Neutrophil (primary cell): ENCODE results near the gene POFUT1.
"Not testable (repeated sequence)": the region's sequence is repeated elsewhere in the genome, so short reads cannot be mapped to it uniquely, and the experiment has no call there.

ENCODE experiments used
- H3K27ac ChIP-seq: fragments of 200-600 bp; sonication (generic); 2 replicates; pipeline ENCODE4 v1.5.1; 2016; ENCODE audit warnings: mild to moderate bottlenecking, moderate library complexity
- H3K27me3 ChIP-seq: fragments of 200-600 bp; sonication (generic); 2 replicates; pipeline ENCODE4 v1.6.0; 2016; ENCODE audit warnings: mild to moderate bottlenecking
- H3K36me3 ChIP-seq: fragments of 200-600 bp; sonication (generic); 2 replicates; pipeline ENCODE4 v1.5.1; 2017
- H3K4me1 ChIP-seq, 2 experiments: fragments of 200-600 bp in 1 of 2; sonication (generic) in 1 of 2; 1 replicate in 1 of 2; 2 replicates in 1 of 2; pipeline versions ENCODE4 v1.5.1 to v1.6.1; 2013 to 2016; ENCODE audit warnings: low read depth in 1 of 2, low read length in 1 of 2, mild to moderate bottlenecking in 1 of 2, moderate library complexity in 1 of 2; ENCODE audit not compliant: control insufficient read depth in 1 of 2, insufficient read depth in 1 of 2
- H3K4me3 ChIP-seq, 2 experiments: fragments of 200-600 bp in 1 of 2; sonication (generic) in 1 of 2; 1 replicate in 1 of 2; 2 replicates in 1 of 2; pipeline ENCODE4 v1.5.1; 2013 to 2016; ENCODE audit warnings: low read depth in 1 of 2, low read length in 1 of 2, mild to moderate bottlenecking in 1 of 2, moderate library complexity in 1 of 2
- H3K9me3 ChIP-seq: fragments of 200-600 bp; sonication (generic); 2 replicates; pipeline ENCODE4 v1.5.1; 2016
- TF ChIP-seq, protein P1 (sequence below): fragments of 200-600 bp; sonication (generic); IDR thresholded peaks from 2 replicates; pipeline ENCODE4 v1.5.1; 2016; ENCODE audit warnings: antibody characterized with exemption

The POFUT1 gene

DNA sequence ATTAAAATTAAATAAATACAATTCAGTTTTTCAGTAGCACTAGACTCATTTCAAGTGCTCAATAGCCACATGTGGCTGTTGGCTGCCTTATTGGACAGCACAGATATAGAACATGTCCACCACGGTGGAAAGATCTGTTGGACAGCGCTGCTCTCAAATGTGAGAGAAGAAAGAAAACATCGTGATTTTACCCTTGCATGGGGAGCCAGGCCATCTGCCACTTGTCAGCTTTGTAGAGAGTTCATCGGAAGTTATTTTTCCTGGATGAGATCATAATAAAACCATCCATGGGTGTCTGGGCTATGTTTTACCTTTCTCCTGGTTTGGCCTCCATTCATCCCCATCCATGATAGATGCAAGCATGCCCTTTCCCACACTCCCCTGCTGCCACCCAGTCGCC lies 63.9 kb downstream of the POFUT1 start:
- Histone ChIP-seq H3K4me3 (no peak overlapping the region), H3K4me1 (peaks cover 10 to 11% of the 10 kb centered on the region in 2 experiments), H3K9me3 (no peaks in the 10 kb centered on the region), H3K27me3 (no peaks in the 10 kb centered on the region), H3K36me3 (no peaks in the 10 kb centered on the region), H3K27ac (no peak overlapping the region)
- TF ChIP-seq, protein P1, sequence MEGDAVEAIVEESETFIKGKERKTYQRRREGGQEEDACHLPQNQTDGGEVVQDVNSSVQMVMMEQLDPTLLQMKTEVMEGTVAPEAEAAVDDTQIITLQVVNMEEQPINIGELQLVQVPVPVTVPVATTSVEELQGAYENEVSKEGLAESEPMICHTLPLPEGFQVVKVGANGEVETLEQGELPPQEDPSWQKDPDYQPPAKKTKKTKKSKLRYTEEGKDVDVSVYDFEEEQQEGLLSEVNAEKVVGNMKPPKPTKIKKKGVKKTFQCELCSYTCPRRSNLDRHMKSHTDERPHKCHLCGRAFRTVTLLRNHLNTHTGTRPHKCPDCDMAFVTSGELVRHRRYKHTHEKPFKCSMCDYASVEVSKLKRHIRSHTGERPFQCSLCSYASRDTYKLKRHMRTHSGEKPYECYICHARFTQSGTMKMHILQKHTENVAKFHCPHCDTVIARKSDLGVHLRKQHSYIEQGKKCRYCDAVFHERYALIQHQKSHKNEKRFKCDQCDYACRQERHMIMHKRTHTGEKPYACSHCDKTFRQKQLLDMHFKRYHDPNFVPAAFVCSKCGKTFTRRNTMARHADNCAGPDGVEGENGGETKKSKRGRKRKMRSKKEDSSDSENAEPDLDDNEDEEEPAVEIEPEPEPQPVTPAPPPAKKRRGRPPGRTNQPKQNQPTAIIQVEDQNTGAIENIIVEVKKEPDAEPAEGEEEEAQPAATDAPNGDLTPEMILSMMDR = no peak

DNA sequence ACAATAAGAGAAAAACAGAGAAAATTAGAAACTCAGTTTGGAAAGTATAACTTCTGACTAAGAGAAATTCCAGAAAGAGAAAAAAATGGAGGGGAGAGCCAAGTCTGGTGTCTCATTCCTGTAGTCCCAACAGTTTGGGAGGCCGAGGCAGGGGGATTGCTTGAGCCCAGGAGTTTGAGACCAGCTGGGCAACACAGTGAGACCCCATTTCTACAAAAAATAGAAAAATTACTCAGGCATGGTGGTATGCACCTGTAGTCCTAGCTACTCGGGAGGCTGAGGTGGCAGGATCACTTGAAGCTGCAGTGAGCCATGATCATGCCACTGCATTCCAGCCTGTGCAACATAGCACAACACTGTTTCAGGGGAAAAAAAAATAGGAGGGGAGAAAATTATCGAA lies 66.7 kb downstream of the POFUT1 start:
- H3K27me3 ChIP-seq = no peaks in the 10 kb centered on the region
- TF ChIP-seq, protein P1 = no peak
- H3K36me3 ChIP-seq = no peaks in the 10 kb centered on the region

DNA sequence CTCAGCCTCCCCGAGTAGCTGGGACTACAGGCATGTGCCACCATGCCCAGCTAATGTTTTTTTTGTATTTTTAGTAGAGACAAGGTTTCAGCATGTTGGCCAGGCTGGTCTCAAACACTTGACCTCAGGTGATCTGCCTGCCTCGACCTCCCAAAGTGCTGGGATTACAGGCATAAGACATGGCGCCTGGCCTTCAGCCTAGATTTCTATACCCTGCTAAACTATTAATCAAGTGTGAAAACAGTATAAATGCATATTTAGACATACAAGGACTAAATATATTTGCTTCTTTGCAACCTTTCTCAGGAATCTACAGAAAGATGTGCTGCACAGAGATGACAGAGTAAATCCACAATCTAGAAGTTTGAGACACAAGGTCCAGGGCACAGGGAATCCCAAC lies 67.5 kb downstream of the POFUT1 start:
- not testable (repeated sequence) for H3K36me3 ChIP-seq, H3K27ac ChIP-seq, H3K9me3 ChIP-seq, H3K4me3 ChIP-seq, H3K27me3 ChIP-seq
- peaks cover 24 to 31% of the 10 kb centered on the region in 2 experiments for H3K4me1 ChIP-seq

More for the DNA sequence above, 66.7 kb downstream of the POFUT1 start:
- Histone ChIP-seq H3K4me3 (no peak overlapping the region), H3K9me3 (no peaks in the 10 kb centered on the region), H3K4me1 (peaks cover 24 to 31% of the 10 kb centered on the region in 2 experiments), H3K27ac (no peak overlapping the region)

DNA sequence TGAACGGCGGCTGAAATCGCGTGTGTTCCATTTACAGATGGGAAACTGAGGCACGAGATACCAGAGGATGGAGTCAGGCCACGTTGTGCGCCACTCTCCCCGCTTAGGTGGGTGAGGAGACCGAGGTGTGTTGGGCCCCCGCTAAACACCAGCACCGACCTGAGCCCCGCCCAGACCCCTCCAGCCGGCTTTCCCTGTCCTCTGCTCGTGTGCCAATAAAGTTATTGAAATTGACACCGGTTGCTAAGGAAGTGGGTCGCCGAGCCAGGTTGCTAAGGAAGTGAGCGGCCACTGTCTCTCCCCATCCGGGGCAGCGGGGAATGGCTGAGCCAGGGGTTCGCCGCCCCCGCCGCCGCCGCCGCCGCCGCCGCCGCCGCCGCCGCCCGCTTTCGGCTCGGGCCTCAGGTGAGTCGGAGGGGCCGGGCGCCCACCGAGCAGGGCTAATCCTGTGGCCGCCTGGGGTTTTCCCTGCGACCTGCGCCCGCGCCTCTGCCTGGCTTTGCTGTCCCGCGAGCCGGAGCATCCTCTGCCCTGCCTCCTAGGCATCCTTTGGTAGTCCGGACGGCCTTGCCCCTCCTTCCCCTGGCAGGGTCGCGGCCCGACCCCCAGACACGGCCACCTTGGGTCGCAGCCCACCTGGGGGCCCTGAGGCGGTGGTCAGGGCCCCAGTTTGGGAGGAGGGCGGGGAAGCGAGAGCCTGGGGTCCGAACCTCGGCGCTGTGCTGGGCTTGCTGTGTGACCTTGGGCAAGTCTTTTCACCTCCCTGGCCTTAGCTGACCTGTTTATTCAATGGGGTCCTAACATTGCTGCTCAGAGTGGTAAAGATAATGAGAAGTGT lies 69.9 kb downstream of the POFUT1 start, which contains the start of gene KIF3B:
Gene KIF3B (plus strand): TSS at position 291 of the 838 bp plus-strand sequence. CDS start 32,127 bp downstream, outside the sequence.
- peaks cover 24 to 31% of the 10 kb centered on the region in 2 experiments for H3K4me1 ChIP-seq
- H3K27ac ChIP-seq = peak within 1 kb of the TSS; percentile 81
- H3K27me3 ChIP-seq = no peaks in the 10 kb centered on the region
- H3K36me3 ChIP-seq = no peaks in the 10 kb centered on the region
- no peaks in the 10 kb centered on the region for H3K9me3 ChIP-seq
- peak within 1 kb of the TSS; percentile 81 to 82 for H3K4me3 ChIP-seq
- TF ChIP-seq, protein P1 = no peak

DNA sequence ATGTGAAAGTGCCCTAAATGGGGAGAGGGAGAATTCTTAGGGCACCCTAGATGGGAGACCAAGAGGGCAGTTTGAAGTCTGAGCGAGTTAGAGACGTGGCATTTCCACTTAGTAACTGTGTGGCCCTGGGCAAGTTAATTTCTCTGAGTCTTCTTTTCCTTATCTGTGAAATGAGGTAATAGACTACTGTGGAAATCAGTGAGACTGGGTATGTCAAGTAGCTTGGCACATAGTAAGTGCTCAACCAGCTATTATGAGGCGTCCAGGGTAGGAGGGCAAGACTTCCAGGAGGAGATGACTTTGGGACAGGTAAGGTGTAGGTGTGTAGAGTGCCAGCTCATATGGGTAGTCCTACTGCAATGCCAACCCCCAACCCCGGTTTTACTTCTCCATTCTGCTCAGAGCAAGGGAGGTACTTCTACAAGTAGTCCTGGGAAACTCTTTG lies 70.5 kb downstream of the POFUT1 start:
- peak overlapping the region; percentile 81 to 82 for H3K4me3 ChIP-seq
- TF ChIP-seq, protein P1 = no peak

DNA sequence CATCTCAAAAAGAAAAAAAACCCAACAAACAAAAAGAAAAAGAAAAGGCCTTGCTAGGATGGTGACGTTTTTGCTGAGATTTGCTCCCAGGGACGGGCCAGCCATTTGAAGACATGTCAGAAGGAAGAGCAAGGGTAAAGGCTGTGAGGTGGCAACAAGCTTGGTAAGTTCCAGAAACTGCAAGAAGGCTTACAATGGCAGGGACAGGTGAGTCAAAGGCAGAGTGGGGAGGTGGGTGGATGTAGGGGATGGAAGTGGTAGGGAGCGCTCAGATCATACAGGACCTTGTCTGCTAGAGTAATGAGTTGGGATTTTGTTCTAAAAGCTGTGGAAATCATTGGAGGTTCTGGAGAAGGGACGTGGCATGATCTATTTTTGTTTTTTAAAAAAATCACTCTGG lies 74.0 kb downstream of the POFUT1 start:
- H3K36me3 ChIP-seq = no peaks in the 10 kb centered on the region
- H3K27ac ChIP-seq = no peak overlapping the region
- no peaks in the 10 kb centered on the region for H3K9me3 ChIP-seq
- TF ChIP-seq, protein P1 = no peak
- H3K4me1 ChIP-seq = peaks cover 13 to 21% of the 10 kb centered on the region in 2 experiments
- no peaks in the 10 kb centered on the region for H3K27me3 ChIP-seq
- H3K4me3 ChIP-seq = no peak overlapping the region

More for the DNA sequence above, 70.5 kb downstream of the POFUT1 start:
- H3K27ac ChIP-seq = peak overlapping the region; percentile 81
- no peaks in the 10 kb centered on the region for H3K9me3 ChIP-seq
- no peaks in the 10 kb centered on the region for H3K27me3 ChIP-seq
- peaks cover 24 to 31% of the 10 kb centered on the region in 2 experiments for H3K4me1 ChIP-seq
- no peaks in the 10 kb centered on the region for H3K36me3 ChIP-seq
